Measurements from ENCODE around the gene TMCC3.

DNA sequence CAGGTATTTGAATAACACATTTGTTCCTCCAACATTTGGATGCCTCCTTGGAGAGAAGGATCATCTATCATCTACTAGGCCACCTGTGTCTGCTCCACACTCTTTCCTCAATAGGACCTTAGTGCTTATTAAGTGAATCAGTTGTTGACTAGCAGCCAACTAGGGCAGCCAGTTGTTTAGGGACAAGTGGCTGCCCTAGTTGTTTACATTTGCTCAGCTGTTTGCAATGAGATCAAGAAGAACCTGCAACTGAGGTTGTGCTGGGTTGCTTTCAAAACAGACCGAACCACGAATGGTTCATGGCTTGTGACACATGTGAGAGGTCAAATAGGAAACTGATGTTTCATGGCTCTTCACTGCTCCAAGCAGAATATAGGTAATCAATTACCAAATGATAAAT is 53.8 kb downstream of the TMCC3 start:
- no peak for TF ChIP-seq EZH2 (IDR thresholded peaks at IDR 0.05; ENCODE audit: insufficient read depth, poor library complexity, severe bottlenecking)
- TF ChIP-seq EZH2phosphoT487 (IDR thresholded peaks at IDR 0.05; ENCODE audit: insufficient read depth, low read depth) = no peak
